HG03342 (cell line): ENCODE results near the gene FAM240A.

ENCODE experiments used
- ATAC-seq: cut with Tn5 transposase; IDR thresholded peaks from one replicate; pipeline ENCODE4 v1.9.1; 2021; ENCODE audit warnings: mild to moderate bottlenecking, moderate library complexity; ENCODE audit not compliant: unreplicated experiment

Gene FAM240A

DNA sequence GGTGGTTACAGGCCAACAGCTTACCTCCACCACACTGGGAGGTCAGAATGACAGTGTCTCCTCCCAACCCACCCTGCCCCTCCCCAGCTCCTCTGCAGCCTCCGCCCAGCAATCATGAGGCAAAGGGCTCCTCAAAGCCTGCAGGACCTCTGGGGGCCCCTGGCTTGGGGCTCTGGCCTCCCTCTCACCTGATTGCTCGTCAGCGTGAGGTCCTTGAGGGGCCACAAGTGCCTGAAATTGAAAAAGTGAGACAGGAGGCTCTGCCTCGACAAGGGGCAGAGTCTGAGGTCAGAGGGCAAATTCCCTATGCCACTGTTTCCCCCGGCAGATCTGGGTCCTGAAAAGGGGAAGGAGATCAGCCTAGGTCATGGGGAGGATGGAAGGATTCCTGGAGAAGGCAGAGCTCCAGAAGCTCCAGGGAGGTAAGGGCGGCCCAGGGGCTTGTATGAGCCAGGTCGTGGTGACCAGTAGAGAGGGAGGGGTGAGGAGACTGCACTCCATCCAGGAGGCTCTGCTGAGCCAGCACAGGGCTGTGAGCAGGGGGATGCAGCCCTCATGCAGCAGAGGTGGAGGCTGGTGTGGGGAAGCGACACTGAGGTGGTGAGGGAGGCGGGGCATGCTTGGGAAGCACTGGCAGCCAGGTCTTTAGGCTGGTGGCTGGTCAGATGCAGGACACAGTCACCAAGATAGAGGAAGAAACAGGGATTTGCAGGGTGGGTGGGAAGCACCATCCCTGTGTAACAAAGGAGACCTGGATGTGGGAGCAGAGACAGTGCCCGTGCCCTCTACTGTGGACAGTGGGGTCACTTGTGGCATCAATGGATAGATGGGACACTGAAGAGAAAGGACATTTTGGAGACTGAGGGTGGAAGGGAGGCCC, 61.1 kb downstream of the FAM240A start:
- ATAC-seq = no peak

DNA sequence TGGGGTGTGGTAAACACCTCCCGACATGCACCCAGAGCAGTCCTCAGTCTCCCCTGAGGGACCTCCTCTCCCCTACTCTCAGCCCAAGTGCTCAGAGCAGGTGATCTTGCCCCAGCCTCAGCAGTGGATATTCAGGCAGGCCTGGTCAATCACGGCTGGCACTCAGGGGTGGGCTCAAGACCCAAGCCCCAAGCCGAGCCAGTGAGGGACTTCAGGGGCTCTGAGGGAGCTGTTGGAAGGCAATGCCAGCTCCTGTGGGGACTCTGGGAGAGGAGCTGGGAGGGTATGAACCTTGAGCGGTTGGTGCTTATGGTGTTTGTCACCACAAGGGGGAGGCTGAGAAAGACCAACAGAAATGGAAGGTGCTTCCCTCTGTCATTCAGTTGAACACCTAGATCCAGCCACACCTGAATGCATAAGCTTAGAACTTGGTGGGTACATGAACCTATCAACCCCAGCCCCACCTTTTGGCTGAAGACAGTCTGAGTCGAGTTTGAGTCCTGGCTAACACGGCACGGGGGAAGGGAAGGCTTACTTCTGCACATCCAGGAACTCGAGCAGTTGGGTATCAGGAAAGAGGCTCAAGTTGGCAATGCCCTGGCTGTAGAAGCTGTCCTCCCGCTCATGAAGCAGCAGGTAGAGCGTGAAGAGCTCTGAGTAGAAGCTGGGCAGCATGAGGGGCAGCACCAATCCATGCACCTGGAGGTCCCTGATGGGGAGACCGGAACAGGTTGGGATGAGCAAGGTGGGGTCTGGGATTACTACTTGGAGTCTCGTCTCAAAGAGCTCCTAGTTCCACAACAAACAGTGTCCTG, 61.9 kb downstream of the FAM240A start:
- ATAC-seq = no peak

DNA sequence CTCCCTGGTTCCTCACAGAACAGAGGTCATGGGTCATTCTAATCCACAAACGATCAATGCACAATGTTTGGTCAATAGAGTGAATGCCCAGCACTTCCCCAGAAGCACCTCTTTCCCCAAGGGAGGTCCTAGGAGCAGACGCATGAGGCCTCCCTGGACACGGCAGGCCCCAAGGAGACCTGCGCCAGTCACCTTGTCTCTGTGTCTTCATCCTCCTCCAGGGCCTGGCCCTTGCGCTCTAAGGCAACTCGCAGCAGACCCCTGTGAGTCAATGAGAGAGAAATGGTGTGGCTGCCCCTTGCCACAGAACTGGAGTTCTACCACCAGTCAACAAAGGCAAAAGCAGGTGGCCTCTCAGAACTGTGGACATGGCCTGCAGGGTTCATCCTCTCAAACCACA, 63.1 kb downstream of the FAM240A start:
- ATAC-seq = no peak
